ENCODE measurements around the gene IL1R2. TPM values are rescaled to one million over a fixed set of nuclear protein-coding genes. Genes with fewer than 3 reads are reported as not detected.

IL1R2 gene
- total and polyA plus RNA-seq, 4 donors: 7.3 to 902 (median 64.1) TPM

DNA sequence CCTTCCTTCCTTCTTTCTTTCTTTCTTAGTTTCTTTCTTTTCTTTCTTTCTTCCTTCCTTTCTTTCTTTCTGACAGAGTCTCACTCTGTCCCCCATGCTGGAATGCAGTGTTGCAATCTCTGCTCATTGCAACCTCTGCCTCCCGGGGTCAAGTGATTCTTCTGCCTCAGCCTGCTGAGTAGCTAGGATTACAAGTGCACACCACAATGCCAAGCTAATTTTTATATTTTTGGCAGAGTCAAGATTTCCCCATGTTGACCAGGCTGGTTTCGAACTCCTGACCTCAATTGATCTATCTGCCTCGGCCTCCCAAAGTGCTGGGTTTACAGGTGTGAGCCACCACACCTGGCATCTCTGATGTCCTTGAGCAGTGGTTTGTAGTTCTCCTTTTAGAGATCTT is 48.5 kb downstream of the IL1R2 start:
- DNase-seq: no peak
- H3K27ac ChIP-seq (ENCODE audit: low read depth in 1 of 2, low read length in 1 of 2): no peak overlapping the region
- H3K36me3 ChIP-seq (ENCODE audit: control insufficient read depth in 4 of 4, insufficient read depth in 4 of 4, low read length in 4 of 4): no peaks in the 10 kb centered on the region
- 53 to 68% methylated on average over 3 of the region's 3 CpGs for WGBS, 2 donors
- no peak for ATAC-seq (ENCODE audit: insufficient read depth, low FRiP score)
- H3K9ac ChIP-seq (ENCODE audit: insufficient read depth in 1 of 2, low read length in 2 of 2): no peak overlapping the region
- no peaks in the 10 kb centered on the region for H3K9me3 ChIP-seq (ENCODE audit: control insufficient read depth in 4 of 4, insufficient read depth in 3 of 4, low read length in 3 of 4)
- H3K4me1 ChIP-seq (ENCODE audit: control insufficient read depth in 5 of 5, insufficient read depth in 5 of 5, low read length in 5 of 5): peaks cover 0 to 29% (median 7%) of the 10 kb centered on the region in 5 donors
- no peak overlapping the region for H3K4me3 ChIP-seq
- no peak for TF ChIP-seq CTCF (IDR thresholded peaks at IDR 0.05; ENCODE audit: control extremely low read depth, extremely low read depth)
- H3K27me3 ChIP-seq (ENCODE audit: control insufficient read depth in 3 of 3, insufficient read depth in 3 of 3, low read length in 2 of 3): no peaks in the 10 kb centered on the region

GRCh38 chr2:102041351-102041750 is 49.6 kb downstream of the IL1R2 start:
- ATAC-seq (ENCODE audit: insufficient read depth, low FRiP score) (peak; percentile 81), DNase-seq (no peak)
- Histone ChIP-seq H3K27me3 (ENCODE audit: control insufficient read depth in 3 of 3, insufficient read depth in 3 of 3, low read length in 2 of 3) (no peaks in the 10 kb centered on the region), H3K4me3 (no peak overlapping the region), H3K9me3 (ENCODE audit: control insufficient read depth in 4 of 4, insufficient read depth in 3 of 4, low read length in 3 of 4) (no peaks in the 10 kb centered on the region), H3K9ac (ENCODE audit: insufficient read depth in 1 of 2, low read length in 2 of 2) (no peak overlapping the region), H3K36me3 (ENCODE audit: control insufficient read depth in 4 of 4, insufficient read depth in 4 of 4, low read length in 4 of 4) (no peaks in the 10 kb centered on the region), H3K27ac (ENCODE audit: low read depth in 1 of 2, low read length in 1 of 2) (no peak overlapping the region), H3K4me1 (ENCODE audit: control insufficient read depth in 5 of 5, insufficient read depth in 5 of 5, low read length in 5 of 5) (peaks cover 0 to 30% (median 7%) of the 10 kb centered on the region in 5 donors)
- TF ChIP-seq CTCF (IDR thresholded peaks at IDR 0.05; ENCODE audit: control extremely low read depth, extremely low read depth): no peak
- WGBS, 2 donors: 35 to 43% methylated on average over 2 of the region's 2 CpGs

DNA sequence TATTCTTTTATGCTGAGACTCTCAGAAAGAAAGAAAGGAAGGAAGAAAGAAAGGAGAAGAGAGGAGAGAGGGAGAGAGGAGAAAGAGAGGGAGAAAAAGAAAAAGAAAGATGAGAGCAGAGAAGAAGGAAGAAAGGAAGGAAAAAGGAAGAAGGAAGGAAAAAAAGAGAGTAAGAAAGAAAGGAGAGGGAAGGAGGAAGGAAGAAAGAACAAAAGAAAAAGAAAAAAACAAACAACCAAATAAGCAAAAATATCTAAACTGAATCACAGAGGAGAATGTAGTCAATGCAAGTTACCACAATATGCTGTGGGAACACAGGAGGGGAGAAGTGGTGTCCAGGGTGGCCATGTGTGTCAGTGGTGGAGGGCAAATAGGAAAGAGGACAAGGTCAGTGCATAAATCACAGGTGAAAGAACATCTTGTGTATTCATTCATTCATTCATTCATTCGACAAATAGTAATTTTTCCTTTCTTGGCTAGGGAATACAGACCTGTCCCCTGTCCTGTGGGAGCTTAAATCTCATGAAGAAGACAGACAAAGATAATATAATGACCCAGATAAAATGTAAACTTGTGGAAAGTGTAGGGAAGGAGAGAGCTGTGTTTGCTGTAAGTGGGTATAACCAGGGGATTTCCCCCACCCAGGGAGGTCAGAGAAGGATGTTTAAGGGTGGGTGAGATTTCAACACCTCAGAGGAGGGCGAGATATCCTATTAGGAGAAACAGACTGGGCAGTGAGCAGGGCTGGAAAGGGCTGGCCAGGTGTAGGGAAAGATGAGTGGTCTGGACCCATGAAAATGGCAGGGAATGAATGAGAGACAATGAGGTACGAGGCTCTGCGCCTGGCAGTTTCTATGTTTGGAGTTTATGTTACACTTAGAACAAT is 50.7 kb downstream of the IL1R2 start:
- Histone ChIP-seq H3K4me3 (no peak overlapping the region), H3K27ac (ENCODE audit: low read depth in 1 of 2, low read length in 1 of 2) (no peak overlapping the region), H3K9me3 (ENCODE audit: control insufficient read depth in 4 of 4, insufficient read depth in 3 of 4, low read length in 3 of 4) (no peaks in the 10 kb centered on the region), H3K4me1 (ENCODE audit: control insufficient read depth in 5 of 5, insufficient read depth in 5 of 5, low read length in 5 of 5) (peaks cover 0 to 34% (median 8%) of the 10 kb centered on the region in 5 donors), H3K36me3 (ENCODE audit: control insufficient read depth in 4 of 4, insufficient read depth in 4 of 4, low read length in 4 of 4) (no peaks in the 10 kb centered on the region), H3K27me3 (ENCODE audit: control insufficient read depth in 3 of 3, insufficient read depth in 3 of 3, low read length in 2 of 3) (no peaks in the 10 kb centered on the region), H3K9ac (ENCODE audit: insufficient read depth in 1 of 2, low read length in 2 of 2) (no peak overlapping the region)
- 89 to 94% methylated on average over 4 of the region's 4 CpGs for WGBS, 2 donors
- ATAC-seq (ENCODE audit: insufficient read depth, low FRiP score): no peak
- no peak for DNase-seq
- no peak for TF ChIP-seq CTCF (IDR thresholded peaks at IDR 0.05; ENCODE audit: control extremely low read depth, extremely low read depth)
